ENCODE data around the gene NPM3. TPM values are rescaled to one million over a fixed set of nuclear protein-coding genes. Genes with fewer than 3 reads are reported as not detected.
A peak's percentile ranks its signal among the peaks of the same experiment; 100 is the strongest.

The NPM3 gene
- total RNA-seq, 1 donor from 2014 or later = 93.1 TPM

DNA sequence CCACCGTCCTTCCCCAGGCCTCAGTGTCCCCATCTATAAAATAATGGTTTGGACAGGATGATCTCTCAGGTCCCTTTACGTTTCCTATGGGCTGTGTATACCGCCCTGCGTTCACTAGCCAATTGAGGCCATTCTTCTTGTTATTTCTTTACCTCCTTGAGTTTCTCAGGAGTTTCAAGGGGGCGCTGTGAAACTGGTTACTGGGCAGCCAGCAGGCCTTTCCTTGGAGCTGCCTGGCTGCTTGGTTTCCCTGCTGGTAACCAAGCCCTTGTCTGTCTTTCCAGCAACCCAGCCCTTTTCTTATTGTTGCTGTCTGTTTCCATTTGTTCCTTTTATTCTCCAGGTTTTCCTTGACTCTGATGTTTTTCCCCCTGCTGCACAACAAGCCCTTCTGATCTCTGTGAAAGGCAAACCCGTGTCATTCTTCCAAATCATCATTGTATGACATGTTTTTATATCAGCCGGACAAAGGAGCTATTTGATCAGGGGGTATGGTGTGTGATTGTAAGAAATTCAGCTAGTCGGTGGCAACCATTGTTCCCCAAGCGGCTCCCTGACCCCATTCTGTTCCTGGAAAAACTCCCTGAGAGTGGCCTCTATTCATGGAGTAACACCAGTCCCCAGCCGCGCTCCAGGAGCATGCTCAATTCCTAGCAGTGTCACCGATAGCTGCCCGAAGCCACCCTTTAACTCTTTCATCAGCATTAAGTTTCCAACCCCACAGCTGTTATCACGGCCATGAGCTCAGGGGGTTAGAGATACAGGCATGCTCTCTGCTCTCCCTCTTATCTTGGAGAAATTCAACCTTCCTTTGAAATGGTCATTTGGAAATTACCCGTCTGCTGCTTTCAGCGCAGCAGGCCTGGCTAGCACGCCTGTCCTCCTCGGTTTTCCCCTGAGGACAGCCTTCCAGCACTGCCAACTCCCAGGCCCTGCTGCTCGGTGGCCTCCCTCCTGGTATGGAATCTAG lies 33.9 kb downstream of the NPM3 start:
- H3K27ac Mint-ChIP-seq = peak overlapping the region; percentile 0
- H3K9ac ChIP-seq = no peak overlapping the region
- H3K4me3 Mint-ChIP-seq = no peak overlapping the region

DNA sequence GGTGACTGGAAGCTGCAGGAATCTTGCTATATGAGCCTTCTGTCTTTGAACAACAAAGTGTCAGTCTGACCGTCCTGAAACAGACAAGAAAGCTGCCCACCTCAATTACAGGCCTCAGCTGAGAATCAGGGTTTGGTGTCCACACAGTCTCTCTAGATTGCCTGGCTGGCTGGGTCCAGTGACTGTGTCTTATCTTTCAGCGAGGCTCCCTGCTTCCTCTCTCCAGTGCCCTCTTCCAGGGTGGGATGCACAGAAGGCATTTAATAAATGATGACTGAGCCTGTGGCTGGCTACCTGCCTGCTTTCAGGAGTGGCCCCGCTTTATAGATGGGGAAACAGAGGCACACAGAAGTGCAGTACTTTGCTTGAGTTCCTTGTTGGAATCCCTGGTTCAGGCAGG lies 34.8 kb downstream of the NPM3 start:
- H3K27me3 ChIP-seq = no peaks in the 10 kb centered on the region
- H3K27me3 Mint-ChIP-seq (ENCODE audit: insufficient read depth, low read depth) = peaks cover 28% of the 10 kb centered on the region
- H3K4me1 Mint-ChIP-seq = peaks cover 29% of the 10 kb centered on the region
- no peaks in the 10 kb centered on the region for H3K79me2 ChIP-seq (ENCODE audit: low read depth)
- peaks cover 22% of the 10 kb centered on the region for H3K4me1 ChIP-seq
- TF ChIP-seq, protein P1, sequence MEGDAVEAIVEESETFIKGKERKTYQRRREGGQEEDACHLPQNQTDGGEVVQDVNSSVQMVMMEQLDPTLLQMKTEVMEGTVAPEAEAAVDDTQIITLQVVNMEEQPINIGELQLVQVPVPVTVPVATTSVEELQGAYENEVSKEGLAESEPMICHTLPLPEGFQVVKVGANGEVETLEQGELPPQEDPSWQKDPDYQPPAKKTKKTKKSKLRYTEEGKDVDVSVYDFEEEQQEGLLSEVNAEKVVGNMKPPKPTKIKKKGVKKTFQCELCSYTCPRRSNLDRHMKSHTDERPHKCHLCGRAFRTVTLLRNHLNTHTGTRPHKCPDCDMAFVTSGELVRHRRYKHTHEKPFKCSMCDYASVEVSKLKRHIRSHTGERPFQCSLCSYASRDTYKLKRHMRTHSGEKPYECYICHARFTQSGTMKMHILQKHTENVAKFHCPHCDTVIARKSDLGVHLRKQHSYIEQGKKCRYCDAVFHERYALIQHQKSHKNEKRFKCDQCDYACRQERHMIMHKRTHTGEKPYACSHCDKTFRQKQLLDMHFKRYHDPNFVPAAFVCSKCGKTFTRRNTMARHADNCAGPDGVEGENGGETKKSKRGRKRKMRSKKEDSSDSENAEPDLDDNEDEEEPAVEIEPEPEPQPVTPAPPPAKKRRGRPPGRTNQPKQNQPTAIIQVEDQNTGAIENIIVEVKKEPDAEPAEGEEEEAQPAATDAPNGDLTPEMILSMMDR (IDR thresholded peaks at IDR 0.05) = no peak
- TF ChIP-seq EZH2phosphoT487 (IDR thresholded peaks at IDR 0.05) (no peak), EZH2 (IDR thresholded peaks at IDR 0.05) (no peak)
- DNase-seq (ENCODE audit: low spot score) = no peak
- no peaks in the 10 kb centered on the region for H3K9me3 Mint-ChIP-seq
- H3K9ac ChIP-seq = no peak overlapping the region
- H3K36me3 Mint-ChIP-seq = no peaks in the 10 kb centered on the region
- peaks cover 23% of the 10 kb centered on the region for H3F3A ChIP-seq (ENCODE audit: low read depth)
- H4K20me1 ChIP-seq (ENCODE audit: low read depth) = no peaks in the 10 kb centered on the region
- no peak overlapping the region for H3K4me2 ChIP-seq
- H2AFZ ChIP-seq (replicated peaks) = peak overlapping the region; percentile 98
- H3K9me3 ChIP-seq (ENCODE audit: low read depth) = no peaks in the 10 kb centered on the region
- H3K27ac Mint-ChIP-seq = no peak overlapping the region
- no peak overlapping the region for H3K27ac ChIP-seq
- H3K4me3 ChIP-seq = no peak overlapping the region
- H3K4me3 Mint-ChIP-seq = no peak overlapping the region
- H3K36me3 ChIP-seq = no peaks in the 10 kb centered on the region

More for the DNA sequence above, 33.9 kb downstream of the NPM3 start:
- Histone ChIP-seq H3F3A (ENCODE audit: low read depth) (peaks cover 23% of the 10 kb centered on the region), H3K9me3 (ENCODE audit: low read depth) (no peaks in the 10 kb centered on the region), H3K27ac (peak overlapping the region; percentile 25), H3K79me2 (ENCODE audit: low read depth) (no peaks in the 10 kb centered on the region), H3K27me3 (no peaks in the 10 kb centered on the region), H3K4me3 (no peak overlapping the region), H3K4me2 (peak overlapping the region; percentile 29), H4K20me1 (ENCODE audit: low read depth) (no peaks in the 10 kb centered on the region), H3K4me1 (peaks cover 22% of the 10 kb centered on the region), H3K36me3 (no peaks in the 10 kb centered on the region), H2AFZ (replicated peaks) (peak overlapping the region; percentile 98)
- DNase-seq (ENCODE audit: low spot score) = peak; percentile 89
- Mint-ChIP-seq H3K36me3 (no peaks in the 10 kb centered on the region), H3K27me3 (ENCODE audit: insufficient read depth, low read depth) (peaks cover 30% of the 10 kb centered on the region), H3K4me1 (peaks cover 29% of the 10 kb centered on the region), H3K9me3 (no peaks in the 10 kb centered on the region)
- no peak for TF ChIP-seq EZH2phosphoT487 (IDR thresholded peaks at IDR 0.05)
- TF ChIP-seq, protein P1 (IDR thresholded peaks at IDR 0.05) = peak; percentile 68
- peak; percentile 23 for TF ChIP-seq EZH2 (IDR thresholded peaks at IDR 0.05)

DNA sequence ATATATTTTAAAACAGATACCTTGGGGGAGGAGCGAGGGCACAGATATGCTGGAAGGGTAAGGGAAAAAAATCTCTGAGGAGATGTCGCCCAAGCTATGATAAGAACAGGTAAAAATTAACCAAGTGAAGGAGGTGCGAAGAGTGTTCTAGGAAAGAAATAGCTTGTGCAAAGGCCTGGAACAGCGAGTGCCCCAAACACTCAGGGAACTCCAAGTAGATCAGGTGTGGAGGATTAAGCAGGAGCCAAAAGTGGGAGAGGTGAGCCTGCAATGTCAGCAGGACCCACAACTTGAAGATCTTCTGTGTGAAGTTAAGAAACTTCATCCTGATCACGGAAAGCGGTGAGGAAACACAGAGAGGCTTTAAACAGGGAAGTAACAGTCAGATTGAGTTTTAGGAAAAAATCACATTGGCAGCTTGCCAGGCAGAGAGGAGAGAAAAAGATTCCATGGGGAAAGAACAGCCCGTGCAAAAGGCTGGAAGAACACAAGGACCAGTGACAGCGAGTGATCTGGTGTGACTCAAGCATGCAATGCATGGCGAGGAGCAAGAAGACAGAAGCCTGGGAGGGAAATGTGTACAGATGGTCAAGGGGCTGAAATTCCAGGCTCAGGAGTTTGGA lies 38.1 kb downstream of the NPM3 start:
- Histone ChIP-seq H3K9me3 (ENCODE audit: low read depth) (no peaks in the 10 kb centered on the region), H3K27ac (no peak overlapping the region), H3K27me3 (no peaks in the 10 kb centered on the region), H2AFZ (replicated peaks) (no peak overlapping the region), H3K4me1 (peaks cover 22% of the 10 kb centered on the region), H3F3A (ENCODE audit: low read depth) (peaks cover 23% of the 10 kb centered on the region), H3K4me3 (no peak overlapping the region), H3K79me2 (ENCODE audit: low read depth) (no peaks in the 10 kb centered on the region), H3K4me2 (no peak overlapping the region), H4K20me1 (ENCODE audit: low read depth) (no peaks in the 10 kb centered on the region), H3K36me3 (no peaks in the 10 kb centered on the region), H3K9ac (no peak overlapping the region)
- no peak for DNase-seq (ENCODE audit: low spot score)
- TF ChIP-seq EZH2 (IDR thresholded peaks at IDR 0.05) (no peak), EZH2phosphoT487 (IDR thresholded peaks at IDR 0.05) (no peak)
- TF ChIP-seq, protein P1 (IDR thresholded peaks at IDR 0.05) = no peak
- Mint-ChIP-seq H3K27ac (no peak overlapping the region), H3K27me3 (ENCODE audit: insufficient read depth, low read depth) (peaks cover 18% of the 10 kb centered on the region), H3K4me3 (no peak overlapping the region), H3K36me3 (no peaks in the 10 kb centered on the region), H3K9me3 (no peaks in the 10 kb centered on the region), H3K4me1 (peaks cover 31% of the 10 kb centered on the region)
